Suppressor macrophage treated with lipopolysaccharide for 4 hours (primary cell): ENCODE data around the gene FARS2.
"Not testable (repeated sequence)": the region's sequence is repeated elsewhere in the genome, so short reads cannot be mapped to it uniquely, and the experiment has no call there.

Experiments
- DNase-seq: peaks from one replicate; pipeline ENCODE4 v3.0.0-alpha.2; 2020

The FARS2 gene

GRCh38 chr6:5673019-5673790, 411.9 kb downstream of the FARS2 start:
- DNase-seq = no peak

- DNase-seq = no peak
Measured at GRCh38 chr6:5674141-5674540, 412.8 kb downstream of the FARS2 start.

GRCh38 chr6:5674721-5675120, 413.4 kb downstream of the FARS2 start:
- DNase-seq = peak; percentile 87

- DNase-seq = no peak
Measured at GRCh38 chr6:5676701-5677100, 415.4 kb downstream of the FARS2 start.

- DNase-seq = no peak
Measured at GRCh38 chr6:5677219-5678000, 416.1 kb downstream of the FARS2 start.

GRCh38 chr6:5679270-5679669, 418.0 kb downstream of the FARS2 start:
- DNase-seq = no peak

- DNase-seq = peak; percentile 66
Measured at GRCh38 chr6:5679691-5680090, 418.4 kb downstream of the FARS2 start.

- DNase-seq = no peak
Measured at GRCh38 chr6:5680095-5680494, 418.8 kb downstream of the FARS2 start.

- peak; percentile 45 for DNase-seq
Measured at GRCh38 chr6:5681480-5681879, 420.2 kb downstream of the FARS2 start.

GRCh38 chr6:5682530-5682929, 421.2 kb downstream of the FARS2 start:
- DNase-seq = no peak

- not testable (repeated sequence) for DNase-seq
Measured at GRCh38 chr6:5683747-5684146, 422.4 kb downstream of the FARS2 start.

GRCh38 chr6:5684320-5685053, 423.2 kb downstream of the FARS2 start:
- DNase-seq = no peak

GRCh38 chr6:5693225-5694145, 432.2 kb downstream of the FARS2 start:
- no peak for DNase-seq

GRCh38 chr6:5695260-5696245, 434.2 kb downstream of the FARS2 start:
- peak; percentile 80 for DNase-seq

GRCh38 chr6:5697508-5697907, 436.2 kb downstream of the FARS2 start:
- DNase-seq = no peak

GRCh38 chr6:5698318-5698717, 437.0 kb downstream of the FARS2 start:
- no peak for DNase-seq

GRCh38 chr6:5699064-5699463, 437.8 kb downstream of the FARS2 start:
- DNase-seq = peak; percentile 85

GRCh38 chr6:5701174-5701573, 439.9 kb downstream of the FARS2 start:
- no peak for DNase-seq

- DNase-seq = no peak
Measured at GRCh38 chr6:5704708-5705107, 443.4 kb downstream of the FARS2 start.

- no peak for DNase-seq
Measured at GRCh38 chr6:5705252-5705651, 443.9 kb downstream of the FARS2 start.
